ENCODE results near the gene DNAJC5.
"Not testable (repeated sequence)": the region's sequence is repeated elsewhere in the genome, so short reads cannot be mapped to it uniquely, and the experiment has no call there.

DNAJC5 gene

DNA sequence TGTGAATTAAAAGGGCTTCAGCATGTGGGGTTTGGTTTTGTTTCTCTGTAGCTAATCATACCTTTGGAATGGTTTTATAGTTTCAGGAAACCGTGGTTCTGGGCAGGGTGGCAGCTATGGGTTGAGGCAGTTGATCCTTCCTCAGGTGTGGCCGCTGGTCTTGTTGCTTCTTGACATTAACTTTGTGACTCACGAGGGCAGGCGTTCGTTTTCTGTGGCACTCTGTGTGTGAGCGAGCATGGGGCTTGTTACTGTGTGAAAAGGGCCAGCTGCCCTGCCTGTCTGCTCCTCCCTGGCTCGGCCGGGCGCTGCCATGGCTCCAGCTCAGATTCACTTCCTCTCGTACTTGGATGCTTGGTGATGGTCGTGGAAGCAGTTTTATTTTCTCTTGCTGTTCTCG lies 16.2 kb downstream of the DNAJC5 start:
- no peak for DNase-seq (ENCODE audit: low read depth)

DNA sequence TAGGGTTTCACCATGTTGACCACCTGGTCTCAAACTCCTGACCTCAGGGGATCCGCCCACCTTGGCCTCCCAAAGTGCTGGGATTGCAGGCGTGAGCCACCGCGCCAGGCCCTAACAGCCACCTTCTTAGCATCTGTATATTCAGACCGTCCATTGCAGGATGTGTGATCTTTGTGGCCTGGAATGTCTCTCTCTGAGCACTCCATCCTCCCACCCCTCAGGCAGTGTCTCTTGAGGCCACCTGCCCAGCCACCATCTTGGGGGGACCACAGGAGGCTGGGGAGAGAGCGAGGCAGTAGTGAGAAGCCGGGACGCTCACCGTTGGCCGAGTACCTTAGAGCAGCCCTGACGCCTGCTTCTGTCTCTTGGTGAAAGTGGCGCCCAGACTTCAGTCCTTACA lies 18.8 kb downstream of the DNAJC5 start:
- DNase-seq (ENCODE audit: low read depth), result no peak

DNA sequence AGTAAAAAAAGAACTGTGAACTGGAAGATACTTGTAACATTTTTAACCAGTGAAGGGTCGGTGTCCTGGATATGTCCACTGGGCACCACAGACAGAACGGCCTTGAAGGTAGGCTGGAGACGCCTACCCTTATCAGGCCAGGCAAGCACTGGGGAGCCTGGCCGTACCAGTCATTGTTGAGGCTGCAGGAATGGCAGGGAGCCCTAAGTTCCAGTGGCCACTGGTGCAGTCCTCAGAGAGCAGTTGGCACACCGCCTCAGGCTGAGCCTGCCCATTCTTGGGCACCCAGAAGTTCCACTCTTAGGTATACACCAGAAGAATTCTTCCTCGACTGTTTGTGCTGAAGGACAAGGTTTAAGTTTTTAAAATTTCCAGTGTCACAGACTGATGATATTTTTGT lies 20.5 kb downstream of the DNAJC5 start:
- no peak for DNase-seq (ENCODE audit: low read depth)

DNA sequence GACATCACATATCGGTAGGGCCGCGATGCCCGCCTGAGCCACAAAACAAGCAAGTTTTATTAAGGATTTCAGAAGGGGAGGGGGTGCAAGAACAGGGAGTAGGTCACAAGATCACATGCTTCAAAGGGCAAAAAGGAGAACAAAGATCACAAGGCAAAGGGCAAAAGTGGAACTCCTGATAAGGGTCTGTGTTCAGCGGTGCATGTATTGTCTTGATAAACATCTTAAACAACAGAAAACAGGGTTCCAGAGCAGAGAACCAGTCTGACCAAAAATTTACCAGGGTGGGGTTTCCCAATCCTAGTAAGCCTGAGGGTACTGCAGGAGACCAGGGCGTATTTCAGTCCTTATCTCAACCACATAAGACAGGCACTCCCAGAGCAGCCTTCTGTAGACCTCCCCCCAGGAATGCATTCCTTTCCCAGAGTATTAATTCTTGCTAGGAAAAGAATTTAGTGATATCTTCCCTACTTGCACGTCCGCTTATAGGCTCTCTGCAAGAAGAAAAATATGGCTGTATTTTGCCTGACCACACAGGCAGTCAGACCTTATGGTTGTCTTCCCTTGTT lies 21.5 kb downstream of the DNAJC5 start:
- DNase-seq (ENCODE audit: low read depth), result not testable (repeated sequence)

DNA sequence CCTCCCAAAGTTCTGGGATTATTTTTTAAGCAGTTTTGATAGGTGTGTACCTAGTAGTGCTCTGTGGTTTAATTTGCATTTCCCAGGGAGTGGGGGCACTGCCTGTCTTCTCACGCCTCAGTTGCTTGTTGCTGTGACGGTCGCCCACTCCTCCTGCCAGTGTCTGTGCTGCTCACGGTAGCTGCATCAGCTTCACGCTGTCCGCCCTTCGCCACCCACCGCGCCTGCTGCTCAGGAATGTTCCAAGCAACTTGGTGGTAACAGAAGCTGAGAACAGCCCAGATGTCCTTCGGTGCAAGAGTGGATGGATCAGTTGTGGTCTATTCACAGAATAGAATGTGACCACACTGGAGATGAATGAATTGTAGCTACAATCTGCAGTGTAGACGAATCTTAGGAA lies 22.9 kb downstream of the DNAJC5 start:
- DNase-seq (ENCODE audit: low read depth), result no peak

DNA sequence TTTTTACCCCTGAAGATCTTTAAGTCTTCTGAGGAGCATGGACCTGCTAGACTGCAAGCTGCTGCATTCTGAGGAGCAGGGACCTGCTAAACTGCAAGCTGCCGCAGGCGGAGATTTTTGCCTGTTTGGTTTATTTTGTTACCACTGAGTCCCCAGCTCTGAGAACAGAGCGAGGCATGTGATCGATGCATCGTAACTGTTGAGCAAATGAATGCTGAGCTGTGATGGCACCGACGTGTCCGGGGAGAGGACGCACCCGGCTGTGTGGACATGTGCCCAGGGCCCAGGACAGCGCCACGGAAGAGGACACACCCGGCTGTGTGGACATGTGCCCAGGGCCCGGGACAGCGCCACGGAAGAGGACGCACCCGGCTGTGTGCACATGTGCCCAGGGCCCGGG lies 24.2 kb downstream of the DNAJC5 start:
- DNase-seq (ENCODE audit: low read depth), result no peak

DNA sequence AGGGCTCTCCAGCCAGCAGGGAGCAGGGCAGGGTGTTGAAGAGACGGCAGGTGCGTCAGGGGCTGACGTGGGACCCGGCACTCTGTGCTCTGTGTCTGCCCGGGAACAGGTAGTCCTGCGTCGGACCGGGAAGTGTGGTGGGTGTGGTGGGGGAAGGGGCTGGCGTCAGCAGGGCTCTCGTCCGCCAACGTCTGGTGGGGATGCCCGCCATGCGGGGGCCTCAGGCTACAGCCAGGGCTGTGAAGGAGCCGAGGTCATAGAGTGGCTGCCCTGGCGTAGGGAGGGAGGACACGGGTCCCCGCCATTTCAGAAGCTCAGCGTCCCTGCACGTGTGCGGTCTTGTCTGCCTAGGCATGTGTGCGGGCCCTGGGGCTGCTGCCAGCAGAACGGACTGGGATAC lies 25.3 kb downstream of the DNAJC5 start:
- DNase-seq (ENCODE audit: low read depth), result no peak

DNA sequence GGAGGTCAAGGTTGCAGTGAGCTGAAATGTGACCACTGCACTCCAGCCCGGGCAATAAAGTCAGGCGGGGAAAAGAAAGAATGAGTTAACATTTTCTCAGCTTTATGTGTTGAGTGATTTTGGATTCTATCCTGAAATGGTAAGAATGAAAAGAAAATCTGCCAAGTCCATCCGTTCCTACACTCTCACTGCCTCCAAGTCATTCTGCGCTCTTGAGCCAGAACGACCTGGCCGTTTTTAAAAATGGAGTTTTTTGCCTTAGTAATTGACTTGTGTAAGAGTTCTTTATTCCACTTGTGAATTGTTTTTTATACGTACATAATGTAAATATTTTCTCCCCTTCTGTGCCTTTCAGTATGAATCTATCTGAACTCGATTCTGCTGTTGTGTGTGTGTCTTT lies 28.7 kb downstream of the DNAJC5 start:
- no peak for DNase-seq (ENCODE audit: low read depth)

DNA sequence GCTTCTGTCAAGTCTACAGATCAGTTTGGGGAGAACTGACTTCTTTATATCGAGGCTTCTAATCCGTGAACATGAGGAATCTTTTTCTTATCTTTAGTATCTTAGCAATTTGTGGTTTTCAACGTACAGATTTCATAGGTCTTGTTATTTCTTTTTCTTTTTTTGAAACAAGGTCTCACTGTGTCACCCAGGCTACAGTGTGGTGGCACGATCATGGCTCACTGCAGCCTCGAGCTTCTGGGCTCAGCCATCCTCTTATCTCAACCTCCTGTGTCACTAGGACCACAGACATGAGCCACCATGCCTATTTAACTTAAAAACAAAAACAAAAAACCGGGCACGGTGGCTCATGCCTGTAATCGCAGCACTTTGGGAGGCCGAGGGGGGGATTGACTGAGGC lies 29.3 kb downstream of the DNAJC5 start:
- DNase-seq (ENCODE audit: low read depth), result no peak

DNA sequence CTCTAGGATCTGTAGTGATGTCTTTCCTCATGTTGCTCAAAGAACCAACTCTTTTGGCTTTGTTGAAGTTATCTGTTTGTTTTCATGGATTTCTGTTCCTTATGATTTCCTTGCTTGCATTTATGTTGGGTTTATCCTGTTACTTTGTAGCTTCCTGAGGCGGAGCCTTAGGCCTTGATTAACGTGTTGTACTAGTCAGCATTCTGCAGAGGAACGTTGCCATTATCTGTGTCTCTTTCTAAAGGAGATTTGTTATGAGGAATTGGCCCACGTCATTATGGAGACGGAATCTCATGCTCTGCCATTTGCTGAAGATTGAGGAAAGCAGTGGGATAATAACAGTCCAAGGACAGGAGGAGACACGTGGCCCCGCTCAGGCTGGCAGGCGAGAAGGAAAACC lies 31.4 kb downstream of the DNAJC5 start:
- DNase-seq (ENCODE audit: low read depth), result no peak

DNA sequence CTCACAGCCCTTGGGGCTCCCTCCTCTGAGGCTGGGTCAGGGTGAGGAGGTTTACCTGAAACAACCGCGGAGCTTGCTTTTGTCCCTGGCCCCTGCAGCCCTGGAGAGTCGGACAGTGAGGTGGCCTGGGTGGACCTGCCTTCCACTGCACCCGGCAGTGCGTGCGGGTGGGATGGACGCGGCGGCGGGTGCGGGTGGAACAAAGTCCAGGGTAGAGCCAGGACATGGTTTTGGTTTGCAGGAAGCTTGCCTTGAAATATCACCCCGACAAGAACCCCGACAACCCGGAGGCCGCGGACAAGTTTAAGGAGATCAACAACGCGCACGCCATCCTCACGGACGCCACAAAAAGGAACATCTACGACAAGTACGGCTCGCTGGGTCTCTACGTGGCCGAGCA lies 34.1 kb downstream of the DNAJC5 start:
- no peak for DNase-seq (ENCODE audit: low read depth)

DNA sequence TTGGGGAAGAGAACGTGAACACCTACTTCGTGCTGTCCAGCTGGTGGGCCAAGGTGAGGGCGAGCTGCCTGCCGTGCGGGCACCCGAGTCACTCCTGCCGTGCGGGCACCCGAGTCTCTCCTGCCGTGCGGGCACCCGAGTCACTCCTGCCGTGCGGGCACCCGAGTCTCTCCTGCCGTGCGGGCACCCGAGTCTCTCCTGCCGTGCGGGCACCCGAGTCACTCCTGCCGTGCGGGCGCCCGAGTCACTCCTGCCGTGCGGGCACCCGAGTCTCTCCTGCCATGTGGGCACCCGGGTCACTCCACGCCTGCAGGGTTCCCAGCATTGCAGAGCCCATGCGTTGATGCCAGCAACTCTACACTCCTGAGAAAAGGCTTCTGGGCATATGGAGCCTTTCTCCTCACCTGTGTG lies 34.6 kb downstream of the DNAJC5 start:
- not testable (repeated sequence) for DNase-seq (ENCODE audit: low read depth)

DNA sequence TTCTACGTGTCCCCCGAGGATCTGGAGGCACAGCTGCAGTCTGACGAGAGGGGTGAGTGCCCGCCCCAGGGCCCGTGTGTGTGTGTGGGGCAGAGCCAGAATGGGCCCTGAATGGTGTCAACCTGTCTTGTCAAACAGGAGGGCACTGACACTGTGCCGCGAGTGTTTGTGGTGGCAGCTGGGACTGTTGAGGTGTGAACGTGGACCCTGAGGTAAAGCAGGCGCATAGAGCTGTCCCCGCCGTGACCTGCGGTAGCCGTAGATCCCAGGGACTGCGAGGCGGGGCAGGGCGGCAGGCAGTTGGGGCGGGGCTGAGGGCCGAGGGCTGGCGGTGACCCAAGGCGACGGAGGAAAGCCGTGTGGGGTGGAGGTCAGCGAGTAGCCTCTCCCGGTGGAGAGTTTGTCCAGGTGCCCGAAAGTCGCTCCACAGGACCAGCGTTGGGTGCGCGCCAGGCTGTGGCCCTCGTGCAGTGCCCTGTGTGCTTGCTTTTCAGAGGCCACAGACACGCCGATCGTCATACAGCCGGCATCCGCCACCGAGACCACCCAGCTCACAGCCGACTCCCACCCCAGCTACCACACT lies 36.1 kb downstream of the DNAJC5 start:
- no peak for DNase-seq (ENCODE audit: low read depth)

DNA sequence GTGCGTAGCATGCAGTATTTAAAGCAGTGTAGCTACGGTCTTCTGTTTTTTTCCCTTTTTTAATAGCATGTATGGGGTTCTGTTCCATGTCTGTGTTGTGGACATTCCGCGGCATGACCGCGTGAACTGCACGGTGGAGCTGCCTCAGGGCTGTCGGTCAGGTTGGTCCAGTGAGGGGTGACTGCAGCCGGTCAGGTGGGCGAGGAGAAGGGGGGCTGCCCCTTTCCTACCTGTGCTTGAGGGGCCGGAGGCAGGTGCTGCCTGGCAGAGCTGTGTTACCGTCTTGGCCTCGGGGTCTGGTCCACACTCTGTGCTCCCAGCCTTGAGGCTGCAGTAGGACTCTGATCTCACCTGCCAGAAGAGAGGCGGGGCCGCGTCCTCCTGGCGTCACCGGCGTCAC lies 36.8 kb downstream of the DNAJC5 start:
- DNase-seq (ENCODE audit: low read depth), result no peak

DNA sequence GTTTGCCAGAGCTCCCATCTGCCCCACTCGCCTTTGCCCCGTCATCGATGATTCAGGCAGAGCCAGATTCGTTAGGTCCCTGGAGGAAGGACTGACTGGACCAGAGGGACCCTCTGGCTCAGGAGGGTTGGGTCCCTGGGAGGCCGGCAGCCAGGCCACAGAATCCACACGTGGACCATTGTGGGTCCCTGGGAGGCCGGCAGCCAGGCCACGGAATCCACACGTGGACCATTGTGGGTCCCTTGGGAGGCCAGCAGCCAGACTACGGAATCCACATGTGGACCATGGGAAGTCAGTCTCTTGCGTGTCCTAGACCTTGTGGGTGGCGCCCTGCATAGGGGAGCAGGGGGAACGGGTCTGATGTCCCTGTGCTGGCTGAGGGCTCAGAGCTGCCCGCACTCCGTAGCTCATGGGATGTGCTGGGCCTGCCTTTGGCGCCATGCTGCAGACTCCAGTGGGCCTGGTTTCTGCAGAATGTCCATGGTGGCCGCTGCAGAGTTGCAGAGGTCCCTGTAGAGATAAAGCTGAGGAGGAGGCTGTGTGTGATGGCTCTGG lies 37.8 kb downstream of the DNAJC5 start:
- no peak for DNase-seq (ENCODE audit: low read depth)

DNA sequence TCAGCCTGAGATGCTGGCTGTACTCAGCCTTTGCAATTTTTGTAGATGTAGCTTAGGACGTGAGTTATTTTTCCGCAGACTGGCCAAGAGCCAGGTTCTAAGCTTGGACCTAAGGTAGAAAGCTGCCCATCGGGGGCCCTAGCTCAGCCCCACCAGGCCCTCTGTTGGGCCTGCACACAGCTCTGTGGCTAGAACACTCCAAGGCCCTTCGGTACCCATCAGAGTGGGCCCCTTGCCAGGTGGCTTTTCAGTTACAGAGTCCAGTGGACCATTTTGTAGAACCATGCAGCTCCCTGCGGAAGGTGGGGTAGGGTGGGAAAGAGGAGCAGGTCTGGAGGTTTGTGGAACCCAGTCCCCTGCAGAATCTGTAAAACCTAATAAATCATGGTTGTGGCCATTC lies 38.7 kb downstream of the DNAJC5 start:
- no peak for DNase-seq (ENCODE audit: low read depth)

DNA sequence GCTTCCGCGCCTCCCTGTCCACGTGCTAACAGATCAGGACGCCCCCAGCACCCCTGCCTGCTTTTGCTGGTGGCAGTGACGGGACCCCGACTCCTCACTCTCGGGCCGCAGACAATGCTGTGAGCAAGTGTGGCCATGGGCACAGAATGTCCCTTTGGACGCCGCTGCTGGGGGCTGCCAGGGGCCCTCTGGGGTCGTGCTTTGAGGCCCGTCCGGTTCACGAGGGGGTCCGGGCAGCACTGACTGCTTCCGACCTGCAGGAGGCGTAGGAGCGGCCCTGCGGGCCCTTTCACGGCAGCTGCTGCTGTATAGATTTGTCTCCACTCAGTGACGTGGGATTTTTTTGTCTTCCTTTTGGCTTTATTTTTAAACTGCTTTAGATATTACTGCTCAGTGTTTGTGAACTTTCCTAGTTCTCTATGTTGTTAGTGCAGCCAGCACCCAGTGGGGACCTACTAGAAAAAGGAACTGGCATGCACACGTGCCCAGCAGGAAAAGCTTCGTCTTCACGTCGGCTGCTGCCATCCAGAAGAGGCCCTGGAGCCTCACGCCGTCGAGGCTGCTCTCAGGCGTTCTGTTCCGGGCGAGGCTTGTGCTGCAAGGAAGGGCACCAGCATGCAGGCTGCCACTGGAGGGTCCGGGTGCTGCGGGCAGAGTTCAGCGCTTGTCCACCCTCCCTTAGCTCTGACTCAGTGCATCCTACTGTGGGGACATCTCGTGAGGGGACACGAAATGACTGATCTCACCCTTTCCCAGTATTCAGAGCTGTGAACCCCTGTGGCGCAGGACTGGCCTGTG lies 39.5 kb downstream of the DNAJC5 start:
- DNase-seq (ENCODE audit: low read depth), result no peak

DNA sequence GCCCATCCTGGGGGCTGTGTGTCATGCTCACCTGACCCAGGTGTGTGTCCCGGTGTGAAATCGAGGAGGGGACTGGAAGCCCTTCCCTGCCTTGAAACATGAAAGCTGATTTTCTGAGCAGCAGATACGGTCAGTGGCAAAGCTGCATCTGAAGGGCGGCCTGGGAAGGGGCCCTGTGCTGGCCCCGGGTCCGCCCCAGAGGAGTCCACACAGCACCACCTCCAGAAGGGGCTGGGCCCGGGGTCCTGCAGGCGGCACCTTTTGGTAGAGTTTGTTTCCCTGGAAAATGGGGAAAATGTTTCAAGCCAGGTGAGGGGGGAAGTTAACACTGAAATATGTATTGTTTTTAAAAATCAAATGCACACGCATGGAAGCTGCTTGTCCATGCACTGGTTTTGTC lies 40.5 kb downstream of the DNAJC5 start:
- DNase-seq (ENCODE audit: low read depth), result no peak

DNA sequence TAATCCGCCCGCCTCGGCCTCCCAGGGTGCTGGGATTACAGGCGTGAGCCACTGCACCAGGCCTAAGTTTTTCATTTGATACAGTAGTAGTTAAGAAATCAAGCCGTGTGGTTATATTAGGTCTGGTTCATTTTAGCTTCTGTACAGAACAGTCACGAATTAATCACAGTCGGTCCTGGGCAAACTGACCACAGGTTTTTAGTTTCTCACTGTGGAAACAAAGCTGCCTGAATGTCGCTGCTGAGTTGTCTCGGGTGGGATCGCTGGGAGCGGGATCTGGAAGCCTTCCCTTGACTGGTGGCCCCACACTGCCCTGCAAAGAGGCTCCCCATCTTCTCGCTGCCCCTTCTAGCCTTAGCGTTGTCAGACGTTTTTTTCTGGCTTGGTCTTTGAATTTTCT lies 42.7 kb downstream of the DNAJC5 start:
- DNase-seq (ENCODE audit: low read depth), result no peak

DNA sequence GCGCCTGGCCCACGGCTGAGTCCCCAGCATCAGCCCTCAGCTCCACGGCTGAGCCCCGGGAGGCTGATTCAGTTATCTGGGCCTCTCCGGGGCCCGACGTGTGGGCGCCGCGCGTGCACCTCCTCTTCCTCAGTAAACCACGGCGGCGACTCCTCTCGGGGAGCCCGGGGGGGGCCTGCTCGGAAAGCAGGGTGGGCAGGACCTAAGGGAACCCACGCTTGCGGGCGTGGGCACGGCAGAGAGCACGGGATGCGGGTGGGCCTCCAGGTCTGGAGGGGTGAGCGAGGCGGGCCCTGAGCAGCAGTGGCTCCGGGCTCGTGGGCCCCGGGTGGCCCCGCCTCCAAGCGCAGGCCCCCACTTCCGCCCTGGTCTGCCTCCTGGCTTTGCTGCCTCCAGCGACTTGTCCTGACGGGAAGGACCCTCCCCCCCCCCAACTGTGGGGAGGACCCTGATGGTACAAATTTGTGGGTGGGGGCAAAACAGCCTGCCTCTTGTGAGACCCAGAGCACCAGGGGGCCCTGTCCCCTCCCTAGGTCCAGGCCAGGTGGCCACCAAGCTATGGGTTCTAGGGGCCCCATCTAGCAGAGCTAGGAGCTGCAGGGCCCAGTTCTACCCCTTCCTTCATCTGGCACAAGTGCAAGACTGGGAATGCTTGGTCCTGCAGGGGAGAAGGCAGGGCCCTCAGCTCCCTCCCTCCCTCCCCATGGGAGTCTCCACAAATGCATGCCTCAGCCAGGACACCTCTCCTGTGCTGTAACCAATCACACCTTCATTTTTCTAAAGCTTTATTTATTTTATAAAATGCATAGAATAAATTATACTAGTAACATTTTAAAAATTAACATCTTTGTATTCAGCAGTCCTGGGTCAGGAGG lies 44.4 kb downstream of the DNAJC5 start:
- DNase-seq (ENCODE audit: low read depth), result no peak

DNA sequence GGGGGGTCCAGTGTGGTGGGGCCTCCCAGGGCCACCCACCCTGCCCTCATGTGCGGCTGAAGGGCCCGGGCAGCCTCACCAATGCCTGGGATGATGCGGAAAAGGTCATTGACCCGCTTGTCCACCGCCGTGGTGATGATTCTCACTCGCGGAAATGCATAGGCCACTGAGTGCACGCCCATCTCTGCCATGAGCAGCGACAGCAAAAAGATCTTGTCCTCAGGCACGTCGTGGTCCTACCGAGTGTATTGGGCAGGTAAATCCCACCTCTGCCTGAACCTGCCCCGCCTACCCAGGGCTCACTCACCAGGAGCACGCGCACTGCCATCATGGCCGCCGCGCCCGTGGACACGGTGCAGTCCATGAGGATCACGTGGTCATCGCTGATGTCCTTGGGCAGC lies 45.1 kb downstream of the DNAJC5 start:
- DNase-seq (ENCODE audit: low read depth), result no peak

DNA sequence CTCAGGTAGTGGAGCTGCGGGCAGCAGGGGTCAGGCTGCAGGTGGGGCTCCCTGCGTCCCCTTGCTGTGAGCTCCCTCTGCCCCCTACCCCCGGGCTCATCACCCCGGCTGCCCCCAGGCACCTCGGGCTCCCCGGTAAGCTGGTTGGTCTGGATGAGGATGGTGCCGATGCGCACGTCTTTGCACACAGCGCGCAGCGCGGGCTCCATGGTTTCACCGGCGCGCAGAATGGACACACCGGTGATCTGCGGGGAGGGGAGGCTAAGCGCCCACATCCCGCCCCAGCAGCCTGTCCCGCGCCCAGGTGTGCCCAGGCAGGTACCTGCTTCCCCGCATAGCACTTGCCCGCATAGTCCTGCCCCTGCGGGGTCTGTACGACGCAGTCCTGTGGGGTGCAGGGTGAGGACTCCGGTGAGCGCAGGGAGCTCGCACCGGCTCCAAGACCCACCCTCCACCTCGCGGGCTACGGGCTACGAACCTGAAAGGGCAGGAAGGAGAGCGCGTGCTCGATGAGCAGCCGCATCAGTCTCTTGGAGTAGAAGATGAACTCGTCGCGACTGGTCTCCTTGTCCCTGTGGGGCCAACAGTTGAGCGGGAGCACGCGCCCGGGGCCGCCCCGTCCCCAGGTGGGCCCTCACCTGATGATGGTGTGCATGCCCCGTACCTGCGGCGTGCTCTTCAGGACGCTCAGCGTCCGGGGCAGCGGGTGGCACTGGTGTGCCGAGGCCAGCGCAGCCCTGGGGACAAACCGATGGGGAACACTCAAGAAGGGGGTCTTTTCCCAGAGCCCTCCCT lies 45.7 kb downstream of the DNAJC5 start:
- DNase-seq (ENCODE audit: low read depth), result no peak
